Muscle layer of duodenum (tissue), 2 donors: ENCODE measurements around the gene SLX4.
"Not testable (repeated sequence)": the region's sequence is repeated elsewhere in the genome, so short reads cannot be mapped to it uniquely, and the experiment has no call there.

Experiments used
- H3K27ac ChIP-seq: one replicate; pipeline ENCODE4 v1.7.0; 2013; ENCODE audit warnings: mild to moderate bottlenecking, low read length
- H3K27me3 ChIP-seq: one replicate; pipeline ENCODE4 v1.7.0; 2013; ENCODE audit warnings: low read depth, mild to moderate bottlenecking, control low read depth, low read length
- H3K36me3 ChIP-seq, 2 donors: one replicate each; pipeline ENCODE4 v1.7.0; 2013; ENCODE audit warnings: low read length in 2 of 2, control low read depth in 1 of 2, mild to moderate bottlenecking in 1 of 2; ENCODE audit not compliant: insufficient read depth in 2 of 2, control insufficient read depth in 1 of 2
- H3K4me1 ChIP-seq, 2 donors: one replicate each; pipeline ENCODE4 v1.7.0; 2013; ENCODE audit warnings: low read length in 2 of 2, mild to moderate bottlenecking in 2 of 2, control low read depth in 1 of 2, moderate library complexity in 1 of 2; ENCODE audit not compliant: insufficient read depth in 2 of 2, control insufficient read depth in 1 of 2
- H3K4me3 ChIP-seq, 2 donors: one replicate each; pipeline ENCODE4 v1.7.0; 2013; ENCODE audit warnings: low read length in 2 of 2, low read depth in 1 of 2, mild to moderate bottlenecking in 1 of 2
- H3K9me3 ChIP-seq, 2 donors: one replicate each; pipeline ENCODE4 v1.7.0; 2013; ENCODE audit warnings: low read length in 2 of 2, control low read depth in 1 of 2, mild to moderate bottlenecking in 1 of 2; ENCODE audit not compliant: control insufficient read depth in 1 of 2
- donor health status: healthy.

Gene SLX4

GRCh38 chr16:3611146-3611975 is at the start of gene SLX4:
Gene SLX4, minus strand, starts transcription at chr16:3611606. Its CDS starts 2,642 bp downstream, at chr16:3608964.
- no peaks in the 10 kb centered on the region for H3K36me3 ChIP-seq
- H3K27ac ChIP-seq, result peak within 1 kb of the TSS; percentile 79
- no peaks in the 10 kb centered on the region for H3K27me3 ChIP-seq
- no peaks in the 10 kb centered on the region for H3K9me3 ChIP-seq
- H3K4me3 ChIP-seq, result peak within 1 kb of the TSS; percentile 94 to 95
- peaks cover 5 to 11% of the 10 kb centered on the region in 2 donors for H3K4me1 ChIP-seq

- Histone ChIP-seq H3K27ac (no peak overlapping the region), H3K4me1 (no peaks in the 10 kb centered on the region), H3K36me3 (peaks cover 51 to 89% of the 10 kb centered on the region in 2 donors), H3K9me3 (no peaks in the 10 kb centered on the region), H3K4me3 (no peak overlapping the region), H3K27me3 (no peaks in the 10 kb centered on the region)
Measured at GRCh38 chr16:3659251-3659650, 47.8 kb upstream of the SLX4 start.

- H3K9me3 ChIP-seq, result no peaks in the 10 kb centered on the region
- no peaks in the 10 kb centered on the region for H3K4me1 ChIP-seq
- H3K27ac ChIP-seq, result no peak overlapping the region
- H3K4me3 ChIP-seq, result no peak overlapping the region
- no peaks in the 10 kb centered on the region for H3K27me3 ChIP-seq
- peaks cover 45 to 78% of the 10 kb centered on the region in 2 donors for H3K36me3 ChIP-seq
Measured at GRCh38 chr16:3656491-3657468, 45.4 kb upstream of the SLX4 start.

GRCh38 chr16:3656160-3656490 is 44.7 kb upstream of the SLX4 start:
- Histone ChIP-seq H3K4me3 (peak overlapping the region in 1 of 2 donors; percentile 56), H3K36me3 (peaks cover 39 to 78% of the 10 kb centered on the region in 2 donors), H3K27ac (peak overlapping the region; percentile 83)
- H3K9me3 ChIP-seq, H3K4me1 ChIP-seq, H3K27me3 ChIP-seq: not testable (repeated sequence)

- H3K36me3 ChIP-seq, result peaks cover 39 to 75% of the 10 kb centered on the region in 2 donors
- peak overlapping the region; percentile 83 for H3K27ac ChIP-seq
- H3K4me3 ChIP-seq, result peak overlapping the region in 1 of 2 donors; percentile 56
- no peaks in the 10 kb centered on the region for H3K9me3 ChIP-seq
- no peaks in the 10 kb centered on the region for H3K4me1 ChIP-seq
- no peaks in the 10 kb centered on the region for H3K27me3 ChIP-seq
Measured at GRCh38 chr16:3655396-3656159, 44.2 kb upstream of the SLX4 start.

GRCh38 chr16:3655030-3655395 is 43.6 kb upstream of the SLX4 start:
- peaks cover 33 to 71% of the 10 kb centered on the region in 2 donors for H3K36me3 ChIP-seq
- peak overlapping the region; percentile 83 for H3K27ac ChIP-seq
- peak overlapping the region in 1 of 2 donors; percentile 56 for H3K4me3 ChIP-seq
- no peaks in the 10 kb centered on the region for H3K9me3 ChIP-seq
- no peaks in the 10 kb centered on the region for H3K27me3 ChIP-seq
- H3K4me1 ChIP-seq, result no peaks in the 10 kb centered on the region

GRCh38 chr16:3654249-3654991 is 43.0 kb upstream of the SLX4 start, which contains the start of gene DNASE1:
Gene DNASE1, plus strand, starts transcription at chr16:3654691. Its CDS starts 683 bp downstream, at chr16:3655374.
- no peaks in the 10 kb centered on the region for H3K9me3 ChIP-seq
- no peaks in the 10 kb centered on the region for H3K27me3 ChIP-seq
- H3K27ac ChIP-seq, result peak within 1 kb of the TSS; percentile 83
- H3K4me1 ChIP-seq, result no peaks in the 10 kb centered on the region
- peak within 1 kb of the TSS in 1 of 2 donors; percentile 56 for H3K4me3 ChIP-seq
- peaks cover 30 to 65% of the 10 kb centered on the region in 2 donors for H3K36me3 ChIP-seq

GRCh38 chr16:3652373-3653195 is 41.2 kb upstream of the SLX4 start:
- Histone ChIP-seq H3K36me3 (peaks cover 20 to 47% of the 10 kb centered on the region in 2 donors), H3K4me1 (no peaks in the 10 kb centered on the region), H3K27me3 (no peaks in the 10 kb centered on the region)

GRCh38 chr16:3651461-3652372 is 40.3 kb upstream of the SLX4 start:
- no peak overlapping the region for H3K27ac ChIP-seq
- peaks cover 12 to 38% of the 10 kb centered on the region in 2 donors for H3K36me3 ChIP-seq
- H3K9me3 ChIP-seq, result no peaks in the 10 kb centered on the region
- no peaks in the 10 kb centered on the region for H3K4me1 ChIP-seq
- H3K27me3 ChIP-seq, result no peaks in the 10 kb centered on the region
- H3K4me3 ChIP-seq, result no peak overlapping the region

More at GRCh38 chr16:3652373-3653195, 41.2 kb upstream of the SLX4 start:
- Histone ChIP-seq H3K9me3 (no peaks in the 10 kb centered on the region), H3K4me3 (no peak overlapping the region), H3K27ac (no peak overlapping the region)
